Inferior parietal cortex (tissue), 1 donor: ENCODE data around the gene EFCAB6.

ENCODE experiments used
- DNase-seq: peaks from one replicate; pipeline ENCODE4 v3.0.0-alpha.2; 2016; ENCODE audit errors: extremely low spot score

Gene EFCAB6

GRCh38 chr22:43550024-43550620 is 262.0 kb downstream of the EFCAB6 start:
- DNase-seq, result no peak

GRCh38 chr22:43546186-43546585 is 265.9 kb downstream of the EFCAB6 start:
- DNase-seq, result no peak

DNA sequence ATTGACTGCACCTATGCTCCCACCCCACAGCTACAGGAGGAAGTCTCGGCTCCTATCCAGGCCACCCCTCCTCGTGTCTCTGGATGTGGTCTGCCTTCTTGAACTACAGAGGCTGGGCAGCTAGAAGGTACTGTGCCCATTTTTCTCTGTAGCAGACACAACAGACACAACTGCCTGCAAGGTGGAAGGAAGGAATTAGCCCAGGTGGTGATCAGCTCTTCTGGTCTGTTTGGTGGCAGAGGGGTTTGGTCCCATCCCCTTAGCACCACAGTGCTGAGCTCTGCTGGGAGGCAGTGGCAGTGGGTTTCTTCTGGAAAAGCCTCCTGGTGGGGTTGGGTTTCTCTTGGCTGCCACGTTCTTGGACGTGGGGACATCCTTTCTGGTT is 267.8 kb downstream of the EFCAB6 start:
- no peak for DNase-seq

DNA sequence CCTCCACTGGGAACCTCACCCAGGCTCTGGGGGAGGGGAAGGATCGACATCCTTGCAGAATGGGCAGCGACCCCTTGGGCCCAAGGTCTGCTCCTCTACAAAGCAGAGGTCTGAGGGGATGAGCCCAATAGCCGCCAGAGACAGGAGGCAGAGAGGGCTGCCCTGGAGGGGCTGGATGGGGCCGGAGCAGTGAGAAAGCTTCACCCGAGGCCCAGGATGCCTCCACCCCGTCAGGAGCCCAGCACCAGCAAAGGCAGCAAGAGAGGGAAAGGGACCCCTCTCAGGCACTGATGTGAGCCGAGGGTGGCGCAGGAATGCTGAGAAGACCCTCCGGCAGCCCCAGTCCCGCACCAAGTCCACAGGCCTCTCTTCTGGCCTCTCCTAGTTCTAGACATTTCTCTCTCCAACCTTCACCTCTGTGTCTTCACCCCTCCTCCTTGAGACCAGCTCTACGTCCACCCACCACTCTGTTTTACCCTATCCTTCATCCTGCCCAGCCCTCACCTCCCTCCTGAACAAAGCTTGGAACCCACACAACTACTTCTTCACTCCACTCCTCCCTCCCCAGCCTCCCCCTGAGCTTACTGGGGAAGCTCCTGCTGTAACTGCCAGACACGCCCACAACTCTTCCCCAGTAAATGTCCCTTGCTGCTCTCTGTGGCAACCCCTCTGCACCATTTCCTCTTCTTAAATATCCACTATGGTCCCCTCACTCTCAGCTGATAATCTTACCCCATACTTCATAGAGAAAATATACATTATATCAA is 268.4 kb downstream of the EFCAB6 start:
- DNase-seq, result no peak

DNA sequence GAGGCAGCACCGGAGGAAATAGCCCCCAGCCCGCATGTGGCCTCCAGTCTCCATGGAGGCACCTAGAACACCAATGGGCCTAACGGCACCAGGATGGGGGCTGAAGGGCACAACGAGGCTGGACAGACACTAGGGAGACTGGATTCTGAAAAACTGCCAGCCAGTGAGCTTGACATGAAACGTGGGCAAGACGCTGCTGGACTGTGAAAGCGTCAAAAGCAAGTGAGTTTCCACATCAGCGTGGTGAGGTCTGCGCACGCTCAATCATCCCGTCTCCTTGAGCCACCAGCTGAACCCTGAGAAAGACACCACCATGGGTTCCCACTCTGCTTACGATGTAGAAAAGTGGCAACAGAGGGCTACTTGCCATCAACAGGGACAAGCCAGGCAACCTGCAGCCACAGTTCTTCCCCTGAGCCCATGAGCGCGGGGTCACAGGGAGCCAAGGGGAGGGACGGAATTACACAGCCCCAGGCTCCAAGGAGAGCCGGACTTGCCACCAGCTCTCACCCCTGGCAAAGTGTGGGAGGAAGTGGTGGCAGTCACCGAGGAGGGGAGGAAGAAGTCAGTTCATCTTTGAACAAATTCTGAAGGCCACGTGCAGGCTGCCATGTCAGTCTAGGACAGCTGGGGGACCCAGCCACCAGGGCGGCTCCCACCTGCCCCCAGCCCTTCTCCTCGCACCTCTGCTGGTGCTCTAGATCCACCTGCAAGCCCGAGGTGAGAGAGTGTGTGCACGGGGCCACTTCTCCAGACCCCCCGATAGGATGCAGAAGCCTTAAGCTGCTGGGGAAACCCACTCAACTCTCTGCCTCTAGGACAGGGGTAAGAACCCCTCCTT is 269.2 kb downstream of the EFCAB6 start:
- no peak for DNase-seq

DNA sequence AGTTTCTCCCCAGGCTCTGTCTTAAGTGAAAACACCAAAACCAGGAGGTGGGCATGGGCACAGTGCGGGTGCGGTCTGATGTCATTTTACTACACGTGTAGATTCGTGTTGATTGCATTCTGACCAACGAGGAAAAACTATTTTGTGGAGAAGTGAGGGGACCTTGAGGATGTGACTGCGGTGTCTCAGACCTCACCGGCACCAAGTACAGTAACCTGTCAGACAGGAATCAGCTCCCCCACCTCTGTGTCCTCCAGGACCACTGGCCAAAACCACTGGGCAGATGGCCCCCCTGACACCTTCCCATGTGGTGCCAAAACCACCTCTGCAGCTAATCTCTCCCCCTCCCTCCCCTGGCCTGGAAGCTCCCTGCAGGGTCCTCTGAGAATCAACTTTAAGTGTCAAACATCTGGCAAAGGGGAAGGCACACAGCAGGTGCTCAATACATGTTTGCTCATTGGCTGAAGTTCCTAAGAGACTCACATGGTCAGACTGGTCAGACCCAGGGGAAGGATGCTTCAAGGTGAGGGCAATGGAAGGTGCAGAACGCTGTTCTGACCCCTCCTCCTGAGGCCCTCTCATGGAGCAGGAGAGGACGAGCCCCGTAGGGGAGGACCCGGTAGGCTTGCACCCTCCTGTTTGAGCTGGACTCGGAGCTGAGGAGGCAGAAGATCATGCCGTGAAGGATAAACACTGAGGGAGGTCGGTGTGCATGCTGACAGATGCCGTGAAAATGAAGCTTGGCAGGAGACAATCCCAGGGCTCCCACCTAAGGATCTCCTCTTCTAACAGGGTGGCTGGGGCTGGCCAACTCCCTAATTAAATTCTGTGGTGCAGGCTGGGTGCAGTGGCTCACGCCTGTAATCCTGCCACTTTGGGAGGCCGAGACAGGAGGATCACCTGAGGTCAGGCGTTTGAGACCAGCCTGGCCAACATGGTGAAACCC is 270.4 kb downstream of the EFCAB6 start:
- no peak for DNase-seq

- no peak for DNase-seq
Measured at GRCh38 chr22:43541022-43541421, 271.1 kb downstream of the EFCAB6 start.

DNA sequence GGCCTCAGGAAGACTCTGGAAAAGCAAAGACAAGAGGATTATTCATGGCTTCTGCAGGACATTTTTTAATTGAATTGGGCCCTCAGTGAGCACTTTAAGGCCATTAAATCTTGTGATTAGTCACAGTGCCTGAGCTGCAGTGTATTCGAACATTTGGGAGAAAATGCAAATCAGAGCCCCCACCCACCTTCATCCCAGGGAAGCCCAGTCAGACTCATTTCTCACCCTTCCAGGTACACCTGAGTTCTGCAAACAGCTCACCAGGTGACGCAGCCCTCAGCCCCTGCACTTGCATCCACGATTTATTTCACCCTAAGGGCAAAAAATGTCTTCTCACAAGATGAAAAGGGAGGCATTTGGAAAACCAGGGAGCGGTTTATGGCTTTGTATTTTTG is 271.6 kb downstream of the EFCAB6 start:
- no peak for DNase-seq

GRCh38 chr22:43539572-43540528 is 272.3 kb downstream of the EFCAB6 start:
- no peak for DNase-seq

DNA sequence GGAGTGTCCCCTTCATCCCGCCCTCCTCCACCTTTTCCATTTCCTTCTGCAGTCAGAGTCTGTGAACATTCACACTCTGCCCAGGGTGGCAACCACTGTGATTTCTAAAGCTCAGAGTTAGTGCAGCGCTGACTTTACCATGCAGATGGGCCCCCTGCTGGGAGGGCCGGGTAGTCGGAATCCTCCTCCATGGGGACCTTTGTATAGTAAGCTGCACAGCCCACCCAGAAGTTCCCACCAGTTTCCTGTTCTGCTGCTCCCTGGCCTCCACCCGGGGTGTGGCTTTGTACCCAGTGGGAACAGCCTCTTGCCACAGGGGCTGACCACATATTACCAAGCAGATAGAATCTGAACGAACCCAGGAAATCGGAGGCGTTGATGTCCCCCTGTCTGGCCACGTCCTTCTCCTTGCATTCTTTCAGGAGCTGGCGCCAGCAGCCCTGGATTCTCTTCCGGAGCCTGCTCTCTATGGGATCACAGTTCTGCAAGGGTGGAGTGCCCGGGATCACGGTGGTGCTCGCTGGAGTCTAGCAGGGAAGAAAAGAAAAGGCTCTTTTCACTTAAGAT is 275.0 kb downstream of the EFCAB6 start:
- DNase-seq, result no peak

GRCh38 chr22:43535741-43536140 is 276.4 kb downstream of the EFCAB6 start:
- DNase-seq, result no peak

- DNase-seq, result peak; percentile 17
Measured at GRCh38 chr22:43535336-43535735, 276.8 kb downstream of the EFCAB6 start.

GRCh38 chr22:43534916-43535315 is 277.2 kb downstream of the EFCAB6 start:
- DNase-seq, result no peak

DNA sequence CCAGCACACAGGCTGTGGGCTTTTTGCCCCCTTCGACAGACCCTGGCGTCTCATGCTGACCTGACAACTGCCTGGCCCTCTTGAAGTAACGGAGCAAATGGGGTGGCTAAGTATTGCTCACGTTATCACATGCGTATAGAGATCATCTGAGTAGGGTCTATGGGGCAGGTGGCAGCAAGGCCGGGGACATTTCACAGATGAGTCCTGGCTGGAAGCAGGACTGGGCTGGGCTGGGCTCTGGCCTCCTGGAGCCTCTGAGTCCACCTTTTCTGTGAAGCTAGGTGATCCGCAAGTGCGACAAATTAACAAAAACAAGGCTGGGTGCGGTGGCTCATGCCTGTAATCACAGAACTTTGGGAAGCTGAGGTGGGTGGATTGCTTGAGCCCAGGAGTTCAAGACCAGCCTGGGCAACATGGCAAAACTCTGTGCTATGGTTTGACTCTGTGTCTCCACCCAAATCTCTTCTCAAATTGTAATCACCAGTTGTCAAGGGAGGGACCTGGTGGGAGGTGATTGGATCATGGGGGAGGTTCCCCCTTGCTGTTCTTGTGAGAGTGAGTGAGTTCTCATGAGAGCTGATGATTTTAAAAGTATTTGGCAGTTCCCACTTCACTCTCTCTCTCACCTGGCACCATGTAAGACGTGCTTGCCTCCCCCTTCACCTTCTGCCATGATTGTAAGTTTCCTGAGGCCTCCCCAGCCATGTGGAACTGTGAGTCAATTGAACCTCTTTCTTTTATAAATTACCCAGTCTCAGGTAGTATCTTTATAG is 278.3 kb downstream of the EFCAB6 start:
- no peak for DNase-seq

- DNase-seq, result no peak
Measured at GRCh38 chr22:43533156-43533530, 279.0 kb downstream of the EFCAB6 start.

- no peak for DNase-seq
Measured at GRCh38 chr22:43532301-43533155, 279.6 kb downstream of the EFCAB6 start.

- no peak for DNase-seq
Measured at GRCh38 chr22:43531651-43532050, 280.5 kb downstream of the EFCAB6 start.
